GM23338 (cell line): ENCODE results near the gene EIF4A3.

Experiments used
- CREB1 ChIP-seq: fragments of 250-450 bp; sonication (Bioruptor Pico); IDR thresholded peaks from 2 replicates; pipeline ENCODE4 v1.5.0; 2020; ENCODE audit warnings: low read depth, mild to moderate bottlenecking, moderate library complexity
- CTCF ChIP-seq, 2 experiments: fragments of 200-600 bp in 1 of 2; sonication (generic) in 1 of 2; conservative IDR thresholded peaks; 2 replicates each; pipeline versions ENCODE4 v1.5.1 to v1.6.1; 2016 to 2017; ENCODE audit warnings: antibody characterized with exemption in 2 of 2, low read depth in 2 of 2, mild to moderate bottlenecking in 2 of 2, moderate library complexity in 1 of 2
- EZH2 ChIP-seq: fragments of 200-600 bp; sonication (generic); IDR thresholded peaks from one replicate; pipeline ENCODE4 v1.8.0; 2017; ENCODE audit warnings: antibody characterized with exemption, mild to moderate bottlenecking, low read depth; ENCODE audit not compliant: unreplicated experiment
- POLR2AphosphoS5 ChIP-seq: IDR thresholded peaks from 2 replicates; pipeline ENCODE4 v1.6.1; 2016; ENCODE audit warnings: antibody characterized with exemption, low read depth
- TF ChIP-seq, protein P1 (sequence below): IDR thresholded peaks from one replicate; pipeline ENCODE4 v1.6.1; 2018; ENCODE audit warnings: antibody characterized with exemption; ENCODE audit not compliant: unreplicated experiment

- TF ChIP-seq CTCF (conservative IDR thresholded peaks at IDR 0.05; ENCODE audit: low read depth in 2 of 2) (no peak), POLR2AphosphoS5 (no peak), EZH2 (no peak), CREB1 (CRISPR knock-in tag) (no peak)
- TF ChIP-seq, protein P1, sequence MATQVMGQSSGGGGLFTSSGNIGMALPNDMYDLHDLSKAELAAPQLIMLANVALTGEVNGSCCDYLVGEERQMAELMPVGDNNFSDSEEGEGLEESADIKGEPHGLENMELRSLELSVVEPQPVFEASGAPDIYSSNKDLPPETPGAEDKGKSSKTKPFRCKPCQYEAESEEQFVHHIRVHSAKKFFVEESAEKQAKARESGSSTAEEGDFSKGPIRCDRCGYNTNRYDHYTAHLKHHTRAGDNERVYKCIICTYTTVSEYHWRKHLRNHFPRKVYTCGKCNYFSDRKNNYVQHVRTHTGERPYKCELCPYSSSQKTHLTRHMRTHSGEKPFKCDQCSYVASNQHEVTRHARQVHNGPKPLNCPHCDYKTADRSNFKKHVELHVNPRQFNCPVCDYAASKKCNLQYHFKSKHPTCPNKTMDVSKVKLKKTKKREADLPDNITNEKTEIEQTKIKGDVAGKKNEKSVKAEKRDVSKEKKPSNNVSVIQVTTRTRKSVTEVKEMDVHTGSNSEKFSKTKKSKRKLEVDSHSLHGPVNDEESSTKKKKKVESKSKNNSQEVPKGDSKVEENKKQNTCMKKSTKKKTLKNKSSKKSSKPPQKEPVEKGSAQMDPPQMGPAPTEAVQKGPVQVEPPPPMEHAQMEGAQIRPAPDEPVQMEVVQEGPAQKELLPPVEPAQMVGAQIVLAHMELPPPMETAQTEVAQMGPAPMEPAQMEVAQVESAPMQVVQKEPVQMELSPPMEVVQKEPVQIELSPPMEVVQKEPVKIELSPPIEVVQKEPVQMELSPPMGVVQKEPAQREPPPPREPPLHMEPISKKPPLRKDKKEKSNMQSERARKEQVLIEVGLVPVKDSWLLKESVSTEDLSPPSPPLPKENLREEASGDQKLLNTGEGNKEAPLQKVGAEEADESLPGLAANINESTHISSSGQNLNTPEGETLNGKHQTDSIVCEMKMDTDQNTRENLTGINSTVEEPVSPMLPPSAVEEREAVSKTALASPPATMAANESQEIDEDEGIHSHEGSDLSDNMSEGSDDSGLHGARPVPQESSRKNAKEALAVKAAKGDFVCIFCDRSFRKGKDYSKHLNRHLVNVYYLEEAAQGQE, result no peak
Observed at GRCh38 chr17:80153004-80153403, 6.1 kb upstream of the EIF4A3 start.
